HG02571 (cell line): ENCODE data around the gene ITPRID1.
"Not testable (repeated sequence)": the region's sequence is repeated elsewhere in the genome, so short reads cannot be mapped to it uniquely, and the experiment has no call there.

Experiments used
- ATAC-seq: cut with Tn5 transposase; IDR thresholded peaks from one replicate; pipeline ENCODE4 v1.9.1; 2021; ENCODE audit warnings: mild to moderate bottlenecking, moderate library complexity; ENCODE audit not compliant: unreplicated experiment

ITPRID1 gene

GRCh38 chr7:31513790-31514189 is at the start of gene ITPRID1:
TSS of gene ITPRID1 (plus strand) at chr7:31514090. CDS start at chr7:31553025, 38,935 bp downstream.
- no peak for ATAC-seq

GRCh38 chr7:31464601-31465000 is 49.3 kb upstream of the ITPRID1 start:
- no peak for ATAC-seq

DNA sequence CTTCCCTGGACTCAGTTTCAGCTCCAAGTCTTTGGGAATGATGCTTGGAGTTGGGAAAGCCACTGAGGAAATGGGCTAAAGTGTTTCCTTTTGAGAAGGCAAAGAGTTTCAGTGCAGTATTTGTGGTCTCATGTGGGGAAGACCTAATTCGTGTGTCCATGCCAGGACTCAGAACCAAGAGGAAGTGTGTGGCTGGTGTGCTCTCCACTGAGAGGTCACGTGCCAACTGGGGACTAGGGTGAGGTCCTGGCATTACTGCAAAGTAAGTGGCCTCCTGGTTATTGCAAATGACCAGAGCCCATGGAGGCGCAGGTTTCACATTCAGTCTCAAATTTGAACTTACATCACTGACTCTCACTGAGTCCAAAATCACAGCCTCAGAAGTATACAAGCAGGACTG is 48.6 kb upstream of the ITPRID1 start:
- ATAC-seq, result no peak

- no peak for ATAC-seq
Observed at GRCh38 chr7:31466036-31466435, 47.9 kb upstream of the ITPRID1 start.

- not testable (repeated sequence) for ATAC-seq
Observed at GRCh38 chr7:31470883-31471282, 43.0 kb upstream of the ITPRID1 start.

DNA sequence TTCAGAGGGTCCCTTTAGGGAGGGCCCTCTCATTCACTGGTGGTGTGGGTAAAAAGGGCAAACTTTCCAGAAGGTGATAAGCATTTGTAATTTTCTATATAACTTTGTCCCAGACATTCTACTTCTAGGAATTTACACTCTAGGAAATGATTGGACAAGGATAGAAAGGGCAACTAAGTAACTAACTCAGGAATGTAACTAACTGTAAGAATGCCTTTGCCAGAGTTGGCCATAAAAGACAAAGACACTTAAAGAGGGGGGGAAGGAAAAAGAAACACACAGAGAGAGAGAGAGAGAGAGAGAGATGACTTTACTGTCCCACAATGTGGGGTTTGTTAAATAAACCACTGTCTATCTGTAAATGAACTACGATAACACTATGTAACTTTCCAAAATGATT is 38.5 kb upstream of the ITPRID1 start:
- no peak for ATAC-seq

GRCh38 chr7:31476073-31476745 is 37.7 kb upstream of the ITPRID1 start:
- ATAC-seq, result no peak

- ATAC-seq, result no peak
Observed at GRCh38 chr7:31476941-31477677, 36.8 kb upstream of the ITPRID1 start.

DNA sequence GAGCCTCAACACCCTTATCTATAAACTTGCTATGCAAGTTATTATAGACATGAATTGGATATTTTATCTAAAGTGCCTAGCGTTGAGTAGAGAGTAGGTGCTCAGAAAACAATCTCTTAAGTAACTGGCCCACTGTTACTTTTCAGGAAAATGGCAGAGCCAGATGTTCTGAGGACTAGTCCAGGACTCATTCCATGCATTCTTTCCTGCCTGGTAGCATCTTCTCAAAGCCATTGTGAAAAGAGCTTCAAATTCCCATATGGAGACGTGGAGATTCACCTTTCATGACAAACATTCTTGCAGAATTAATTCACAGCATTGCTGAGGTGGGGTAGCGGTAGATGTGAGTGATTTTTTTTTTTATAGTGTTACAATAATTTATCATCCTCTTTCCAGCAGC is 35.9 kb upstream of the ITPRID1 start:
- no peak for ATAC-seq

DNA sequence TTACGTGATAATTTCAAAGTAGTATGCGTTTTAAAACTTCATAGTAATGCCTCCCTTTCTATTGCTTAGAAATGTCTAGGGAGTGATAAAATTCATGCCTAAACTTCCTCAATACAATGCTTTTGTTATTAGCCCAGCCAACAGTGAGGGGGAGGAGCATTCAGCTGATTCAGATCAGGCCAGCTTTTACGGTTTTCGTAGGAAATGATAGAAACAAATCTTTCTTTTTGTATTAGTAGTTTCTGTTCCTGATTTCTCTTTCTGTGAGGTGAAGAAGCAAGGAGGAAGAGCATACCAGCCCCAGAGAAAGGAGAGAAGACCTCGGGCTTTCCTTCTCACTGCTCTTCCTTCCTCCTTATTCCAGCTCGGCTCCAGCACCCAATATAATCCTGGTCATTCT is 35.2 kb upstream of the ITPRID1 start:
- ATAC-seq, result peak; percentile 51

DNA sequence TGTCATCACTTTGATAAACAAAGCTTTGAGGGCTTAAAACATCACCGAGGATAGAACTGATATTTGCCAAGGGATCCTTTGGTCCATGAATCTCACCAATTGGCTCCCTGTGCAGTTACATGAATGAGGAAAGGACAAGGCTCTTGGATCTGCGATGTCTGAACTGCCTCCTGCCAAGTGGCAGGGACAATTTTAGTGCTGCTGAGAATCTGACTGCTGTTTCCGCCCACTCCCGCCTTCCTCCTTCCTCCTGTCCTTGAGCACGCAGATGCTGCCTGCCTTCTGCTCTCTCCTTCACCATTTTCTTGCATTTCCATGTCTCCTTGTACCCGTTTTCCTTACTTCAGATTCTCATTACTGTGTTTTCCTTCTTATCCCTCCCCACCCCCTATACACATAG is 26.8 kb upstream of the ITPRID1 start:
- ATAC-seq, result no peak

DNA sequence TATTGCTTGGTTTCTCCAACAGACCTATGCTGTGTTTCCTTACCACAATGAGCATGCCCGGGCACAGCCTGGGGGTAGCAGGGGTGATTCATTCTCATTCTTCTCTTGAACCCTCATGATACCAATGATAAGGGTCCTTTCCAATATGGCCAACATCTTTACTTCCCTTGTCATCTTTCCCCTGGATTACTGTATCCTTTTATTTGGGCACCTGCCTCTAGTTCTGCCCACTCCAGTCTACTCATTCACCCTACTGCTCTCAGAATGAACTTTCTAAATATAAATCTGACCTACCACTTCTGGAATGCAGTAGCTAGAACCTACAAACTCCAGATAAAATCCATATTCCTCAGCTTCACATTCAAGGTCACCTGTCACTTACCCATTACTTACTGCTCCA is 26.4 kb upstream of the ITPRID1 start:
- no peak for ATAC-seq

GRCh38 chr7:31488562-31489203 is 25.2 kb upstream of the ITPRID1 start:
- ATAC-seq, result peak; percentile 86

- ATAC-seq, result no peak
Observed at GRCh38 chr7:31490796-31491314, 23.0 kb upstream of the ITPRID1 start.

GRCh38 chr7:31492086-31492485 is 21.8 kb upstream of the ITPRID1 start:
- no peak for ATAC-seq

DNA sequence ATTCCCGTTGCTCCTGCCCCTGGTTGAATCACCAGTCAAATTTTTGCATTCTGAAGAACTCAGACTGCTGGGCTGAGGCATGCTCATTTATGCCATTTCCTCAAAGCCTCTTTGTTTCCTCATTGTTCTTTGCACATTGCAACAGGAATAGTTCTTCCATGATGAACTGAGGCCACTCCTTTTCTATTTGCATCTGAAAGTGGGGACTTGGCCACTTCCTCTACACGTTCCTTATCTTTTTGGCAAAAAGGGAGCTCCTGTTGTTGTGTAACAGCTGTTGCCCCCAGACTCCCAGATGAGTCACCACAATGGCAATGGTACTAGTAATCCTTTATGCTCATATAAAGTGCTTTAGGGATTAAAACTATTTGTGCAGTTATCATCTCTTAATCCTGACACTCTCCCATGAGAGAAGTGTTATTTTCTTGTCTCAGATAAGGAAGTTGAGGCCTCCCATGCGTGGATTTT is 20.1 kb upstream of the ITPRID1 start:
- no peak for ATAC-seq

- ATAC-seq, result no peak
Observed at GRCh38 chr7:31494421-31494820, 19.5 kb upstream of the ITPRID1 start.

GRCh38 chr7:31495653-31496052 is 18.2 kb upstream of the ITPRID1 start:
- no peak for ATAC-seq

- ATAC-seq, result no peak
Observed at GRCh38 chr7:31497516-31497915, 16.4 kb upstream of the ITPRID1 start.

DNA sequence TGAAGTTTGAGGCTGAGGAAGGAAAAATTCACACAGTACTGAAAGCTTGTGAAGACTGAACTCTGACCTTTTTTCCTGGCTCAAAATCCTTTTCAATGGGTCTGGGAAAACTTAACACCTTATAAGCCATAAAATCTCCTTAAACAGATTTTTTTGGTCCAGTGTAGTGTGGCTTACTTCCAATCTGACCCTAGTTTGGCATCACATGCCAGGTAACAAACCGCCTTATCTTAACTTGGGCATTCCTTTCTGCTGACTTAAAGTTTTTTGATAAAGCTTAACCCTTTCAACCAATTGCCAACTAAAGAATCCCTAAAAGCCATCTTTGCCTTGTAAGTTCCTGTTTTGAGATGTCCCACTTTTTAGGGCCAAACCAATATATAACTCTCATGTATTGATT is 13.2 kb upstream of the ITPRID1 start:
- no peak for ATAC-seq

GRCh38 chr7:31508823-31509222 is 5.1 kb upstream of the ITPRID1 start:
- ATAC-seq, result no peak

DNA sequence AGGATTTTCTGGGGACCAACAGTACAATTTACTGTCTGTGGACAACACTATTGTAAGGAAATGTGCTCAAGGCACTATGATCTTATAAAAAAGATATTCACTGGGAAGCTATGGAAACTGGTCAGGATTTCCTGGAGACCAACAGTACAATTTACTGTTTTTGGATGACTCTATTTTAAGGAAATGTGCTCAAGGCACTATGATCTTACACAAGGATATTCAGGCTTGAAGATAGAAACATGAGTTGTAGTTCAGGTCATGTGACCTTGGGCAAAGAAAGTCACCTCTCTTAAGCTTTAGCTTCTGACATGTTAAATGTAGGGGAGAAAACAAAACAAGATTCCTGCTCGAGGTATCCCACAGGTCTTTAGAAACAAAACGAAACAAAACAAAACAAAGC is 1.7 kb upstream of the ITPRID1 start:
- ATAC-seq, result no peak
